IPS-18c (cell line): ENCODE data around the gene SLCO2A1.

ENCODE experiments used
- H3K4me3 ChIP-seq: 2 replicates; pipeline ENCODE4 v1.7.0; 2013; ENCODE audit warnings: low read depth, mild to moderate bottlenecking, low read length, moderate library complexity; ENCODE audit not compliant: insufficient read depth
- H3K9me3 ChIP-seq: one replicate; pipeline ENCODE4 v1.6.1; 2013; ENCODE audit warnings: mild to moderate bottlenecking, low read length, moderate library complexity; ENCODE audit not compliant: control insufficient read depth, insufficient read depth

The SLCO2A1 gene

DNA sequence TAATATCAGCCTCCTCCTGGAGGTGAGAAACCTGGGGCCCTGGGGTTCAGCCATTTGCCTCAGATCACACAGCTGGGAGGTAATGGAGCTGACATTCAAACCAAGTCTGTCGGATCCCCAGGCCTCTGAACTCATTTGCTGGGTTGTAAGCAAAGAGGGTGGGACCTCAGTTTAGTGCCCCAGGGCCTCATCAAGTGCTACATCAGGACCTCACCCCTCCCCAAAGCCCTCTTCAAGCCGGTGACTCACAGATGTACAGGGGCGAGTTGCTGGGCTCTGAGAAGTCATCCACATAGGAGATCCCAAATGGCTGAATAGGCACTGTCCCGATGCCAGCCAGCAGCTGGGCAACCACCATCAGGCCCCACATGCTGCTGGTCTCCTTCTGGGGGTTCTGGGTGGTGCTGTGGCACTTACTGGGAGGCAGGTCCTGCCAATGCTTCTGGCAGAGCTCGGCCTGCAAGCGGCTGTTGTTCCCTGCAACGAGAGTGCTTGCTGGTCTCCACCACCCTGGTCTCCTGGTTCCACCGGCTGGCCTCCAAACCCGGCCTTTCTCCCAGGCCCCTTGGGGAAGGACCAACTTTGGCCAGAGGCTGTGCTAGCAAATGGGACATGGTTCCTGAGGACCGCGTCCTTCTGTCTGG is 74.9 kb downstream of the SLCO2A1 start:
- no peak overlapping the region for H3K4me3 ChIP-seq

DNA sequence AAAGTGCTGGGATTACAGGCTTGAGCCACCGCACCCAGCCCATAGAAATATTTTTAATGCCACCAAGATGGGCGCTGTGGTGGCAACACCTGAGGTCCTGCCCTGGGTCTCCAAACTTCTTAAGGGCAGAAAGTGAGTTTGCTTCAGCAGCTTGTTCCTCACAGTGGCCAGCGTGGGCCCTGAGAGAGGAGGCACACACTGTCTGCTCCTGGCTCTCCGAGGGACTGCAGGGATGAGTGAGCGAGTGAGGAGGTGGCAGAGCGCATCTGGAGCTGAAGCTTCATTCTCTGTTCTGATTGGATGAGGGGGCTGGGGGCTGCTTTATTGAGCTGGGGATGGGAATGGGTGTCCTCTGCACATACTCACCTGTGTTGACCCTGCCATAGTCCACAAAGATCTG is 76.4 kb downstream of the SLCO2A1 start:
- H3K4me3 ChIP-seq: no peak overlapping the region
- no peaks in the 10 kb centered on the region for H3K9me3 ChIP-seq

More for the DNA sequence above, 74.9 kb downstream of the SLCO2A1 start:
- H3K9me3 ChIP-seq: no peaks in the 10 kb centered on the region

DNA sequence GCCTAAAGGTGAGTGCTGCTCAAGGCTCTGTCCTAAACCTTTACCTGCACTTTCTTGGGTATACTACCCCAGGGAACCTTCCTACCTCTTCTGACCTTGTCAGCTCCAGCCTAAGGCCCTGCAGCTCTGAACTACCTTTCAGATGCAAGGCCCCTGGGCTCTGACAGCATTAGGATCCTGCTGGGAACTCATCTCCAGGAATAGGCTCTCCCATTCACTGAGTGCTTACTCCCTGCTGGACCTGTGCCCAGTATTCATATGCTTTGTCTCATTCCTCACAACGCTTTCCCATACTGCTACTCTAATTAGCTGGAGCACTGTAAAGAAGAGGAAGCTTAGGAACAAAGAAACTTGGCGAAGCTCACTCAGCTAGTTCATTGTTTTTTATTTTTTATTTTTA is 80.3 kb downstream of the SLCO2A1 start:
- Histone ChIP-seq H3K9me3 (peaks cover 3% of the 10 kb centered on the region), H3K4me3 (0 out of 2 replicates have a peak overlapping the region, but pooled peaks have one; percentile 15)

DNA sequence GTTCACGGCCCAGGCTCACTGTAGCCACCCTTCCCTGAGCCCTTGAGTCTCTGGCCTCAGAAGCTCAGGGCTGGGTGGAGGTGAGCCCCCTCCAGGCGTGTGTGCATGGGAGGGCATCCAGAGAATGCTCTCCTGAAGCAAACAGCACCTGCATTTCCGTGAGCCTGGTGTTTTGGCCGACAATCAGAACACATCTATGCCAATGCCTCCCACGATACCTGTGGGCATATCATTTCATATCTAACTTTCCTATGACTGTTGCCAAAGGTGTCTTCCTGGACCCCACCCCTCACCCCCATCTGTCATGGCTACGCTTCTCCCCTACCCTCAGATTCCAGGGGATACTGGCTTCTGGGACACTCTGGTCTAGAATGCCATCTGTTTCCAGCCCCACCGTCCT is 80.7 kb downstream of the SLCO2A1 start:
- peak overlapping the region; percentile 15; the same call in 1 of the 2 replicates for H3K4me3 ChIP-seq
- H3K9me3 ChIP-seq: peaks cover 3% of the 10 kb centered on the region

DNA sequence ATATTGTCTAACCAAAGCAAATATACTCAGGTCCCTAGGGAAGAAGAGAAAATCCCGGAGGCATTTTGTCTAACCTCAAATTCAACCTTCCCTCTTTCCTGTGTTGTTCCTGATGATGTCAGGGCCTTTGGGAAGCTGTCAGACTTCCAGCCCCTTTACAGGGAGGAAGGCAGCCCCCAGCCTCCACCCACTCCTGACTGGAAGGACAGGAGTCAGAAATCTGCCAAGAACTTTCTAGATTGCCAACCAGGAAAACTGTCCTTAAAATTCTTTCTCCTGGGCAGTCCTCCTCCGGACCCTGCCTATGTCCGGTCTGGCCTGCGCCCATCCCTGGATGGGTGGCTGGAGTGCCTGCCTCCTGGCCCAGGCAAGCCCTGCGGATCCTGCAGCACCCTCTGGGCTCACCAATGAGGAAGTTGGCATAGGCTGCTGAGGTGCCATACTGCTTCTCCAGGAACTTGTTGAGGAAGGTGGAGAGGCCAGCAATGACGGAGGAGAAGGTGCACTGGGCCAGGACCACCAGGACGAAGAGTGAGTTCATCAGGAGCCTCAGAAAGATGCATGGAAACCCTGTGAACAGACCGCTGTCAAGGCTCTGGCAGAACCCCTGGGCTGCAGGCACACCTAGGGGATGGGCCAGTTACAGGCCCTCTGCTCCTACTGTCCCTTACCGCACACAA is 81.5 kb downstream of the SLCO2A1 start:
- Histone ChIP-seq H3K9me3 (peaks cover 3% of the 10 kb centered on the region), H3K4me3 (0 out of 2 replicates have a peak overlapping the region, but pooled peaks have one; percentile 15)

DNA sequence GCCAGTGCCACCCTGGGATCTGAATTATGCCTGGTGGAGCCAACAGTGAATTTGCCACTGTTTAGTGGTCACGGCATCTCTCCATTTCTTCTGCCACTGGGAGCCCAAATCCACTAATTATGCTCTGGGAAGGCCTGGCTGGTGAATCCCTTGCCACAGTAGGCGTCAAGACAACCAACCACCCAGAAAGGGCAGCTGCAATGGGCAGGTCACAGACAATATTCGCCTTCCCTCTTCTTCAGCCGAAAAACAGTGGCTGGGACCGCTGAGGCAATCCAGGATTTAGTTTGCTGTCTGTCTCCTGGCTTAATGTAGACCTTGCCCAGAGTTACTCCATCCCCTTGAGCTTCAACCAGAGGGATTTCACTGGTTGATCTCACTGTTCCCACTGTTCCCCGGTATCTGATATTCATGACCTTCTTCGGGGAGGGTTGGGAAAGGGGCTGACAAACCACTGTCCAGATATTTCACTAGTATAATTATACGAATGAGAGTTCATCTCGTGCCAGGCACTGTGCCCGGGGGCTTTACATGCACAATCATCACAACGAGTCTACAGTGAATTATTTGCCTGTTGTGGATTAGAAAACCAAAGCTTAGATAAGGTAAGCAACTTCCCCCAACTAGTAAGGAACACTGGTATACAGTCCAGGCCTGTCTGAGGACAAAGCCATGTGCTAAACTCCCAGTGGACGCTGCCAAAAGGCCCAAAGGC is 84.2 kb downstream of the SLCO2A1 start:
- Histone ChIP-seq H3K9me3 (peaks cover 3% of the 10 kb centered on the region), H3K4me3 (no peak overlapping the region)

DNA sequence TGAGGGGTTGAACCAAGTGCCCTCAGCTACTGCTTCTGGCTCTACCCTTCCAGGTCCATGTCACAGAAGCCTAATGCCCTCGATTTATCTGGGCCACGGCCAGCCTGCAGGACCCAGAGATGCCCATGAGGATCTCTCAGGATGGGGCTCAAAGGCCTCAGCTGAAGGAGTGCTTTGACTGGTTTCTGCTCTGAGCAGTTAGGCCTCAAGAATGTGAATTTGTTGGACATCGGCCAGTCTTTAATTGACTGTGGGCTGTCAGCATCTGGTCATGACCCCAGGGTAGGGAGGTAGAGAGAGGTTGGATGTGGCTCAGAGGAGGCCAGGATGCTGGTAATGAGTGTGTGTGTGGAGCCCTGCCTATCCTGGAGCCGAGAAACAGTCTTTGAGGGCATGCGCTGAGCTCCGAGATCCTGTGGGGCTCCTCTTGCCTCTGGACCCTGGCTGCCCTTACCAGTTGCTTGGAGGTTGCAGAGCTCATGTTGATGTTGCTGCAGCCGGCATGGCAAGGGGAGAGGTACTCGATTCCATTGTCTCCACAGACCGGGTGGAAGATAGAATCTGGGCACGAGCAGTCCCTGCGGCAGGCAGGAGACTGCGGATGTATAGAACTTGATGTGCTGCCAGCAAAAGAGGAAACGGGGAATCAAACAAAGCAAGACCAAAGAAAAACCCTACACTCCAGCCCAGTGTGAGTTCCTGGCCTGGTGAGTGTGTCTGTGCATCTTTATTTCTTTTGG is 84.9 kb downstream of the SLCO2A1 start:
- no peak overlapping the region for H3K4me3 ChIP-seq

DNA sequence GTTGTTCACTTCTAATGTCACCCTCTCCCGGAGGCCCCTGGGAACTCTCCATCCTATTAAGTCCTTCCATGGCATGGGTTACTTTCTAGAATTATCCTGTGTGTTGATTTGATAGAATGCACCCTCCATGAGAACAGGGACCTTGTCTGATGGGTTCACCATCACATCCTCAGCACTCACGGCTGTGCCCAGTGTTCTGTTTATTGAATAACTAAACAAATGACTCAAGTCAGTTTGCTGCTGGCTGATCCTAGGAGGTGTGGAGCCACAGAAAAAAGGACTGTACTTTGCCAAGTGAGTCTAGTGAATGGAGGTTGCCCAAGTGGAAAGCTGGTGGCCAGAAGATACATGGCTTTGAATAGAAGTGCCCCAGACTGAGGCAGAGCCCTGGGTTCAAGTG is 85.5 kb downstream of the SLCO2A1 start:
- Histone ChIP-seq H3K9me3 (peaks cover 3% of the 10 kb centered on the region), H3K4me3 (no peak overlapping the region)

More for the DNA sequence above, 84.9 kb downstream of the SLCO2A1 start:
- peaks cover 3% of the 10 kb centered on the region for H3K9me3 ChIP-seq

DNA sequence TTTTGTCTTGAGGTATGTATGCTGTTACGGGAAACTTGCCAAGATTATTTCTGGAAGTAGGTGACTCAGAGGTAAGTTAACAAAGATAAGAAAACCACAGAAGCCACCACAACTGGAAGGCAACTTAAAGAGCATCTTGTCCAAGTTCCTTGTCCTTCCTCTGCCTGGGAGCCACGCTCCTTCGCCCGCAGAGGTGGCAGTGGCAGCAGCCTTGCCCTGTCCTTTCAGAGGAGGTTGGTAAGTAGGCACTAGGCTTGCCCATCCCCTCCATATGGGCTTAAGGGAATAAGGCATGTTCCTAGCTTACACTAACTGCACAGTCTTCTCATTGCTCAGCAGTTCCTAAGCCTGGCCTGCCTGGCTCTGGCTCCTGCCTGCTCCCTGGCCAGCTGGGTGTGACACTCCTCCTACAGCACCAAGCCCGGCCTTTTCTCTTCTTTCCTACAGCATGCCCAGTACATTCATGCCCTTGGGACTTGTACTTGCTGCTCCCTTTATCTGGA is 86.0 kb downstream of the SLCO2A1 start:
- H3K4me3 ChIP-seq: no peak overlapping the region
- H3K9me3 ChIP-seq: peaks cover 3% of the 10 kb centered on the region

DNA sequence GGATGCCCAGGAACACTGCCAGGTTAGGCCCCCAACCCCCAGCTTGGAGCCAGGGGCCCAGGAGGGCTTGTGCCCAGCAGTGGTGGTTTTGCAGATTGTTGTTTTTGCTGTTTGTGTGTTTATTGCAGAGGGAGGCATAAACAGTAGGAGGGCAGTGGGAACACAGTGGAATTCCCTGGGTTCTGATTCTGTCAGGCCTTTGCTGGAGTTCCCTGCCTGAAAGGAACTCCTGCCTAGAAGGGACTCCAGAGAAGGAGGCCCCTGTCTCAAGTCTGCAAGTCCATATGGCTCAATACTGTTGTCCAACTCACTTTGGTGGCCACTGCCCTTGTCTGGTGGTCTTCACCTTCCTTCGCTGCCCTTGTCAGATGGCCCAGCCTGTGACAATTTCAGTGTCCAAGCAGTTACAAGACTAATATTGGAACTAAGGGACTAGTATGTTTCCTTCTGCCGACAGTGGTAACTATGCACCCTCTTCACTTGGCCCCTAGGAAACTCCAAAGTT is 86.6 kb downstream of the SLCO2A1 start:
- no peak overlapping the region for H3K4me3 ChIP-seq
- peaks cover 3% of the 10 kb centered on the region for H3K9me3 ChIP-seq

DNA sequence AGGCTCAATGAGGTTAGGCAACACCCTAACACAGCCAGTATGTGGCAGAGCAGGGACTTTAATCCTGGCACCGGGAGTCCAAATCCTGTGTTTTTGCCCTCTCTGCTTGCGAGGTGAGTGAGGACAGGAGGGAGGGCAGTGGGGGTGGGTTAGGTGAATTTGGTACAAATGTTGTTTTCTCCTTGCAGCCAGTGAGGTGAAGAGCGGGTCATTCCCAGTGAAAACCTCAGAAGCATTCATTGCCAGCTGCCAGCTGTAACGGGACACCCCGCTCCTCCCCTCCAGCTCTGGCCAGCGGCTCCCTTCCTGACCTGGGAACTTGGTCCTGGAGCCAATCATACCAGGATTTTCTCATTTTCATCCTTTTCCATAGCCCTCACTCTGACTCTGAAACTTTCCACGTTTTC is 88.3 kb downstream of the SLCO2A1 start:
- H3K9me3 ChIP-seq: no peaks in the 10 kb centered on the region
- H3K4me3 ChIP-seq: no peak overlapping the region

DNA sequence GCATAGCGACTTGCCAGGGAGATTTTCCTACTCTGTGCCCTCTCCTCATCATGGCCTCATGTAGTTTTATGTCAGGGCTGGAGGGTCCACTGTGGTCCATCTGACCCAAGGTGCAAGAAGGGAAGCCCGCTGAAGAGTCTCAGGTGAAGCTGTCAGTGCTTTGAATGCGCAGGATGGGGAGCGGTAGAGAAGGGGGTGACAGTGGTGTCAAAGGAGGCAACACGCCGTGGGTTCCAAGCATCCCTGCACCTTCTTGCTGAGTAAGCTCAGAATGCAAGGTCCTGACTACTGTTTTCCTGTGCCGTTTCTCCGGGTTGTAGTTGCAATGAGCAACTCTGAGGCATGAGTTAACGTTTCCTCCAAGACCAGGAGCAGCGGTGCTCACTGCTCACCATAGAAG is 89.2 kb downstream of the SLCO2A1 start:
- Histone ChIP-seq H3K9me3 (no peaks in the 10 kb centered on the region), H3K4me3 (no peak overlapping the region)

DNA sequence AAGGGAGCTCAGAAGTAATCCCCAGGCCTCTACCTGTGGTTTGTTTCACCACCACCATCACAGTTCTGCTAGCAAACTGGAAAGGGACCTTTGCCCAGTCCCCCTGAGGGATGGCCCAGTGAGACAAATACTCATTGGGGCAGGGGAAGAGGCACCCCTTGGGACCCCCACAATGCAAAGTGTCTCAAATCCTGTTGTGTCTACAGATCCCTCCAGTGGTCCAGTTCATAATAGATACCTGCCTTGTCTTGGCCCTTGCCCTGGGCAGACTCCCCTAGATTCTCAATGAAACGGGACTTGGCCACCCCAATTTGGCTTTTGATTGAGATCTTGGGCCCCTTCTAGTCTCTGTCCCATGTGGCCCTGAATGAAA is 90.3 kb downstream of the SLCO2A1 start:
- H3K9me3 ChIP-seq: no peaks in the 10 kb centered on the region
- no peak overlapping the region for H3K4me3 ChIP-seq

DNA sequence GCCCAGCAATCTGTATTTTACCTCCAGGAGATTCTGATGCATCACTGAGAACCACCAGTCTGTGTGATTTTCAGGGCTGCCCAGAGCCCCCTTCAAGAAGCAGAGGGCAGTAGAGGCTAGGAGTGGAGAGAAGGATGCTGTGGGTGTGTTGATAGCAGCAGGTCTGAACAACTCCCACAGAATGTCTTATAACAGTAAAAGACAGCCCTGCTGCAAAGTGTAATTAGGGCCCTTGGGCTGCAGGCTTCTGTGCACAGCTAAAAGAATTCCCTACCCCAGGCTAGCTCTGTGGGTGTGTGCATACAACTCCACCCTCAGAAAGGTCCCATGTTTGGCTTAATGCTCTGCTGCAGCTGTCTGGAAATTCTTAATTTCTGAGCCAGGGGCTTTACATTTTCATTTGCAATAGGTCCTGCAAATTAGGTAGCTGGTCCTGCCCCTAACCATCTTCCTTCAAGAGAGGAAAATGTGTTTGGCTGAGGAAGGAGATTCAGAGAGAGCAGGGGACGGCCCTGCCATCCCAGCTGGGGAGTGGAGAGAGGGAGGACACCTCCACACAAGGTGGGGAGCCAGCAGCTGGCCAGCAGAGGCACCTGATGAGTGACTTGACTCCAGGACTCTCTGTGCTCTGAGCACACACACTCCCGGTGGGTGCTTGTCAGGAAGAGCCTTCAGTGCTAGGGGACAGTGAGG is 90.8 kb downstream of the SLCO2A1 start:
- Histone ChIP-seq H3K9me3 (no peaks in the 10 kb centered on the region), H3K4me3 (no peak overlapping the region)

DNA sequence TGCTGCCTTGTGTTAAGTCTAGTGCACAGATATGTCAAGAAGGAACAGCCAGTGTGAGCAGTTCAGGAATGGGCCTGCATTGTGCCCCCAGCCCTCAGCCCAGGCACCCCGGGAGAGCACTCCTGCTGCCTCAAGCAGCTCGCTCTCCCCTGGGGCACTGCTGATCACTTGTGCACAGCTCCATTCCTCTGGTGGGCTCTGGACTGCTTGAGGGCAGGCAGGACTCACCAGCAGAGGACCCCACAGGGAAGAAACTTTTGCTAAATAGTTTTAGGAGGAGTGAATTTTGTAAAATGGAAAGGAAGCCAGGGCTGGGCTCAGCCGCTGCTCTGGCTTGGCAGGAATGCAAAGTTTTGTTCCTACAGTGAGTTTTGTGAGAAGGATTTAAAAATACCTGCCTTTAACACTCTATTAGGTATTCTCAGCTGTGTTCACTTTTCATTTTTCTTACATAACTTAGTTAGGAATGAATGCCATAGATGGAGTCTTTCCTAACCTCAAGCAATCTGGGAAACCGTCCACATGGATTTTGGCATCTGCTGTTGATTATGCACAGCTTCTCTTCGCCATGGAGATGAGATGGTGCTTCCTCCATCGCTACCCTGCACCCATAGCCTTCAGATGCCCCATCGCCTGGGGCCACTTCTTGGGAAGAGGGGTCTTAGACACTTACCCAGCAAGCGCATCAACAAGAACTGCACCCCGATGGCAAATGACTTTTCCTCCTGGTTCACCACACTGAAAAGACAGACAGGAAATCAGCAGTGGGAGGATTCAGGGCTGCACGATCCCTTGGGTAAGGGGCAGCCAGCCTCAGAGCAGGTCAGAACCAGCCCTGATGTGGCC is 91.7 kb downstream of the SLCO2A1 start:
- Histone ChIP-seq H3K4me3 (no peak overlapping the region), H3K9me3 (no peaks in the 10 kb centered on the region)
